ENCODE measurements around the gene KLRD1.
A peak's percentile ranks its signal among the peaks of the same experiment; 100 is the strongest.
"Not testable (repeated sequence)": the region's sequence is repeated elsewhere in the genome, so short reads cannot be mapped to it uniquely, and the experiment has no call there.

The KLRD1 gene

DNA sequence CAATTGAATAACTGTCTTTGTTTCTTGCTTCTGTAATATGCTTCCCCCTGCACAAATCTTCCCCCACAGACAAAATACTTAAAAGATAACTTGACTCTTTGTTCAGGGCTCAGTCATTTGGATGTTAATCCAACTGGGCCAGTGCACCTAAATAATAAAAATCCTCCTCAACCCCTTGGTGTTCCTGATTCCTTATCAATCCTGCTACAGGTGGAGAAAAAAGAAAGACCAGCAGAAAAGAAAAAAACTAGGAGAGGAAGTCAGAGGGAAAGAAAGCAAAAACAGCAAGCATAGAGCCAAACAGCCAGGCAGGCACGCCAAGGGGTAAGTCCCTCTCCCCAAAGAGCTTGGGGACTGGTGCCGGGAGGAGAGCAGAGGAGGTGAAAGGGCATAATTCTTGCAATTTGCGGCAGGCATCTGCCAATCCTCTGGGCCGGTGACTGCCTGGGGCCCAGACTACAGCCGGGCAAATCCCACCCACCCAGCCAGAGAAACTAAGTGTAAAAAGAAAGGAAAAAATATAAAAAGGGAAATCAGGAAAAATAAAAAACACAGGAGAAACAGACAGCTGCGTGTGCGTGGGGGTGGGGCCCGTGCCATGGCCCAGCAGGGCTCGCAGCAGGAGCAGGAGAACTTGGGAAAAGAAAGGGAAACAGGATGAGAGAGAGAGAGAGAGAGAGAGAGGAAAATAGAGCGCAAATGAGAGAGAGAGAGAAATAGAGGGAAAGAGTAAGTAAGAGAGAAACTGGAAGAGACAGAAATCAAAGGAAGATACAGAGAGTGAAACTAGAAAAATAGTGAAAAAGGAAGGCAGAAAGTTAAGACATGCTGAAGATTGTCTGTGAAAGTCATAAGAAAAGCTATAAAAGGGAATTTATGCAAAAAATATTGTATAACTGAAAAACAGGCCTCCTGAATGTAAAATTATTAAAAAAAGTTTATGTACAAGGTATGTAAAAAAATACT lies 60.8 kb downstream of the KLRD1 start:
- peak; percentile 60 for DNase-seq (ENCODE audit: low spot score)

DNA sequence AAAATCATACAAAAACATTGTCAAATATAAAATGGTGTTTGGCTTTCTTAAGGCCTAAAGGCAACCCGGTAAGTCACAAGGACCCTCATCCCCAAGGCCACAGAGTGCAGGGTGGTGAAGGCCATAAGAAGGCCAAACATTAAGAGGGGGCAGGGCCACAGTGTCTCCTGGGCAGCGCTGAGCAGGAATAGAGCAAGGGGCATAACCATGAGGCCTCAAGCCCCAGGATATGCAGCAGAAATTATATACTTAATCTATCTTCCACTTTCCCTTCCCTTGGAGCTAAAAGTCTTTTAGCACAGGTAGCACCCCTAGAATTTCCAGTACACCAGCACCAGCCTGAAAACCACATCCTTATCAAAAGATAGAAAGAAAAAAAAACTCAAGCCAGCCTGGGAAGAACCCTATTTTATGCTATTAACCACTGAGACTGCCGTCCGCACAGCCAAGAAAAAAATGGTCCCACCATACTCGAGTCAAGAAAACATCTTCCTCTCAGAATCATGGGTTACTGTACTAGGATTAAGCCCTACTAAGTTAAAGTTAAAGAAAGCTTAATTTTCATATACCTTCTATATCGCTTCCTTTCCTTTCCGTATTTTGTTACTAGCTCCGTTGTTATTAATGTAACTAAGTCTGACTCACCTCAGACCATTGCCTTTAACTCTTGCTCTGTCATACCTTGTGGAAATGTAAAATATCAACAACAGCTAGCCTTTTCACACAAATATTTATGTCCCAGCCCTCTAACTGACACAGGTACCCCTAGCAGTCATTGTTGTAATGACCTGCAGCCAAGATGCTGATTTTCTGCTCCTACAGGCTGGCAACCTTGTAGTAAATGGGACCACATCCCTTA lies 62.1 kb downstream of the KLRD1 start:
- peak; percentile 27 for DNase-seq (ENCODE audit: low spot score)

DNA sequence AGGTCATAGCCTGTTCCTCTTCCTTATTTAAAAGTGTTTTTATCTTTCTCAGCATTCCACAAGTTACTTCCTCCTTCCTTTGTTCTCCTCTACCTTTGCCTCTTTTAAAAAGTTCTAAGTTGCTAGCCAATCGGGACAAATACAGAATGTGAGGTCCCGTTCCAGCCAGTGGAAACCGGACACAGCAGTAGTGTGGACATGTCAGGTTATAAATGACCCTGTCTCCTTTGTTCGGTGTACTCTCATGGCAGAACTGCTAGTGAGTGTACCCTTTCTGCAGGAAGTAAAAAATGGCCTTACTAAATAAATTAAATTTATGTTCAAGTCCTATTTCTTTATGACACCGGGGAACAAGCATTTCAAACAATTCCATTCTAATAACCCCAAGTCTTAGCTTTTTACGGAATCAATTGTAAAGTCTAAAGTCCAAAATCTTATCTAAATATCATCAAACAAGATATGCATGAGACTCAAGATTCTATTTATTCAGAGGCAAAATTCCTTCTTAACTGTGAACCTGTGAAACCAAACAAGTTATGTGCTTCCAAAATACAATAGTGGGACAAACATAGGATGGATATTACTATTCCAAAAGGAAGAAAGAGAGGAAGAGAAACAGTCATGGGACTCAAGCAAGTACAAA lies 64.3 kb downstream of the KLRD1 start:
- not testable (repeated sequence) for DNase-seq (ENCODE audit: low spot score)

DNA sequence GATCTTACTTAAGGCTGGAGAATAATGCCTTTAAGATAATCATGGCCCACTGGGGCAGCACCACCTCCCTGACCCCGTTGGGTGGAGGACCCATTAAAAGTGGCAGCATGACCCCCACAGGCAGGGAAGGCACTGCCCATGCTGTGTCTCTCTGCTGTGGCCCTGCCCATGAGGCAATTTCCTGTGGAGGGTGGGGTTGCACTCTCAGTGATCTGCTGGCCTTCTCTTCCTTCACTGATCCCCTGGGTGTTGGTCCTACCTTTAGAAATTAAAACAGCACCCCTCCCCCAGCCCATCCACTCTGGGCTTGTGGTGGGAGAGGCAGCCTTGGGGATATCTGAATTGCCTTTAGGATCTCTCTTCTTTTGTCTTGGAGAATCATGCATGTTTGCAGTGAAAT lies 64.9 kb downstream of the KLRD1 start:
- DNase-seq (ENCODE audit: low spot score), result peak; percentile 62

DNA sequence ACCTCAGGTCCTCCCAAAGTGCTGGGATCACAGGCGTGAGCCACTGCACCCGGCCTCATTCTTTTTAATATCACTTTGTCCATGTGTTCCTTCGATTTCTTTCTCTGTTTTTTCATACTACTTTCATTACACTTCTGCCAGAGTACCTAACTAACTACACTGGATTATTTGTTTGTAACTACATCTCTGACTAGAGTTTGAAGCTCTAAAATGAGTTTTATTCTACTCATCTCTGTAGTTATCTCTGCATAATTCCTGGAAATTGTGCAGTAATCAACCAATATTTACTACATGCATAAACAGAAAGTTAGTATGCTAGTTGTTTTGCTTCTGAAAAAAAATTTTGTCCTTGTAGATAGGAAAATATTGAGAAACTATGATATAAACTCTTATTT lies 67.0 kb downstream of the KLRD1 start:
- DNase-seq (ENCODE audit: low spot score), result no peak

DNA sequence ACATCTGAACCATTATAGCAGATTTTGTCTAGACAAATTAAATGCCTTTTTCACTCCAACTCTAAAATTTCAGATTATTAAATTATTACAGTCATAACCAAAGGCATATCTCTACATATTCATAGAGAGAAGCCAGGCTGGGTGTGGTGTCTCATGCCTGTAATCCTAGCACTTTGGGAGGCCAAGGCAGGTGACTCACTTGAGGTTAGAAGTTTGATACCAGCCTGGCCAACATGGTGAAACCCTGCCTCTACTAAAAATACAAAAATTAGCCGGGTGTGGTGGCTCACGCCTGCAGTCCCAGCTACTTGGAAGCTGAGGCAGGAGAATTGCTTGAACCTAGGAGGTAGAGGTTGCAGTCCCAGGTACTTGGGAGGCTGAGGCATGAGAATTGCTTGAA lies 71.1 kb downstream of the KLRD1 start:
- DNase-seq (ENCODE audit: low spot score), result not testable (repeated sequence)

All from globus pallidus (tissue), 1 donor.